Bone marrow (tissue), 2 donors: ENCODE data around the gene PHYKPL.
"Not testable (repeated sequence)": the region's sequence is repeated elsewhere in the genome, so short reads cannot be mapped to it uniquely, and the experiment has no call there.

Source experiments
- DNase-seq, 2 donors: peaks; one replicate each; lab custom pipeline; 2025; lab: John Stamatoyannopoulos, UW

PHYKPL gene

DNA sequence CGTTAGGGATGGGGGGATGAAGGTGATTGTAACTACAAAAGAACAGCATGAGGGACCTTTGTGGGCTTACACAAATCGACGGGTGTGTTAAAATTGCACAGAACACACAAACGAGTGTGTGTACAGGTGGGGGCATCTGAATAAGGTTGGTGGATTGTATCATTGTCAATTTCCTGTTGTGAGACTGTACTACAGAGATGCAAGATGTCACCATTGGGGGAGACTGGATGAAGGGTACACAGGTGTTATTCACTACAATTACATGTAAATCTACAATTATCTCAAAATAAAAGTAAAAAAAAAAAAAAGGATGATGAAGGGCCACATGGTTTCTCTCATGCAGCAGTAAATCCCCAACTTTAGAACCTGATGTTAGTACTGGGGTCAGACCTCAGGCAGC, 31.4 kb upstream of the PHYKPL start:
- no peak for DNase-seq

DNA sequence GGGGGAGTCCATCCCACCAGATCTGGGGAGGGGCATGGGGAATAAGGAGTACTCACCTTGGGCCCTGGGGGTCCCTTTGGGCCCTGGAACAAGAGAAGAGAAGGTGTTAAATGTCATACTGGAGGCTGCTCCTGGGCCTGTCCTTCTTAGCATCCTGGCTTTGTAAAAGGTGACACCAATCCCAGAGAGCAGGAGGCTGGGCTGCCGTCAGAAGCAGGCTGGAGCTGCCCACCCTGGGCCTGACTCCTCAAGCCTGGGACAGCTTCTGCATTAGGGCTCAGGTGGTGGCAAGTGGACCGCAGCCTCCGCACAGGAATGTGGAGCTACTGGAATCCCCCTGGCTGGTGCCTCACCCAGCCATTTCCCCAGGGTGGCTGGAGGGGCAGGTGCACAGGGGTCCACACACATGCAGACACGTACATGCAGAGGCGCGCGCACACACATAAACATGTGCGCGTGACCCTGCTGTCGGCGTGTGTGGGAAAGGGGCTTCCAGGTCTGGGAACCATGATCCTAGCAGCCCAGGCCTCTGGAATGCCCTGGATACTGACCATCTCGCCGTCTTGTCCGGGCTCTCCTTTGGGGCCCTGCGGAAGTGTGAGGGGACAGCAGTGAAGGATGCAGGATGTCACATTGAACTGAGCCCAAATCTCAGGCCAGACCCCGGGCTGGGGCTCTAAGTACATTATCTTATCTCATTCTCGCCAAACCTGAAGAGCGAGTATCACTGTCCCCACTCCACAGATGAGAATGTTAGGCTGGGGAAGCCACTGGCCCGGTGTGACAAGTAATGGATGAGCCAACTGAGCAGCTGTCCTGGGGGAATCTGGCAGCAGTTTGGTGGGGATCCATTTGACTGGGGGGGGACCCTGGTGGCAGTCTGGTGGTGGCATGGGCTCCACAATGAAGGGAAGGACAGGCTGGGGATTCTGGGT, 29.3 kb upstream of the PHYKPL start:
- no peak for DNase-seq

DNA sequence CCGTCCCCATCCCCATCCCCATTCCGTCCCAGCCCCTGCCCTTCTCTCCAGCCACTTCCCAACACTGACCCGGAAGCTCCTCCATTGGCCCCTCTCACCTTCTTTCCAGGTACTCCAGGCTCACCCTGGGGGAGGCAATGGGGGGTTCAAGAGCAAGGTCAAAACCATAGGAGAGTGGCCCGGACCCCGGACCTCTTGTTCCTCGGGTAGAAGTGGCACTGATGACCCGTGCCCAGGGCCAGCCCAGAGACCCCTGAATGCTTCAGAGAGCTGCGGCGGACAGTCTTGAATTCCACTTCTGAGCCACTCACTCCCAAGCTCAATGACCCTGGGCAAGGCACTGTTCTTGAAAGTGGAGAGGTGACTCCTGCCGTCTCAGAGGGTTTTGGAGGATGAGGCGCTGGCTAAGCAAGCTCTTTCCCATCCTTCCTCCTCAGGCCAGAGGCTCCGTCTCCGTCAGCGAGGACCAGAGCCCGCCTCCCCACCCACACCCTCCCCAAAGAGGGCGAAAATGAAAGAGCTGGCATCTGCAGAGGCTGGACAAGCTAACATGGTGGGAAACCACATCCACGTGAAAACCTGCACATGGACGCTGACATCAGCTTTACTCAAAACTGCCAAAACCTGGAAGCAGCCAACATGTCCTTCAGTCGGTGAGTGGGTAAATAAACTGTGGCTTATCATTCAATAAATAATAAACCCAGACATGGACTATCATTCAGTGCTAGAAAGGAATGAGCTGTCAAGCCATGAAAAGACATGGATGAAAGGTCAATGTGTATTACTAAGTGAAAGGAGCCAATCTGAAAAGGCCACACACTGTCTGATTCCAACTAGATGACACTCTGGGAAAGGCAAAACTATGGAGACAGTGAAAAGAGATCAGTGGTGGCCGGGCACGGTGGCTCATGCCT, 27.3 kb upstream of the PHYKPL start:
- no peak for DNase-seq

DNA sequence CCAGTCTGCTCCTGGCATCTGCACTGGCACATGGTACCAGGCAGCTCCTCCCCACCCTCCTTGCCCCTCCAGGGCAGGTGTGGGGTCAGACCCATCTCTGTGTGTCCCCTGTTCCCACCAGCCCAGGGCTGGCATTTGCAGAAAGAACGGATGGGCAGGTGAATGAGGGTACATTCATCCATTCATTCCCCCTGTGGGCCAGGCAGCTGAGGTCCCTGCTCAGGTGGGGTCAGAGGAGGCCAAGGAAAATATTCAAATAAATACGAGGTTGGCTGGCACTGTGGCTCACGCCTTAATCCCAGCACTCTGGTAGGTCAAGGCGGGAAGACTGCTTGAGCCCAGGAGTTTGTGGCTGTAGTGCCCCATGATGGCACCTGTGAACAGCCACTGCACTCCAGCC, 25.0 kb upstream of the PHYKPL start:
- DNase-seq: no peak

DNA sequence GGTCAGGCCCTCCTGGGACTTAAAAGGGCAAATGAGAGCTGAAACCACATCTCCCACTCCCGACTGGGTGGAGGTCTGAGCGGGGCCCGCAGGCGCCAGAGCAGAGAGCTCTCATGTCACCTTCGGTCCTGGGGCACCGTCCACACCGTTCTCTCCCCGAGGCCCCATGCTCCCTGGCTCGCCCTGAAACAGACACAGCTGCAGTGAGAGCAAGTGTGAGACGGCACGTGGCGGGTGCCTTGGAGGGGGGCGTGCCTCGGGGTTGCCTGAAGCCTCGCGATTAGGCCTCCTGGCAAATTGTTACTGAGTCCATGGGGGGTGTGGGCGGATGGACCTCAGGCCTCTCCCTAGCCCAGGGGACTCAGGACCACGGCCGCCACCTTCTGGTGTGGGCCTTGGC, 24.1 kb upstream of the PHYKPL start:
- no peak for DNase-seq

DNA sequence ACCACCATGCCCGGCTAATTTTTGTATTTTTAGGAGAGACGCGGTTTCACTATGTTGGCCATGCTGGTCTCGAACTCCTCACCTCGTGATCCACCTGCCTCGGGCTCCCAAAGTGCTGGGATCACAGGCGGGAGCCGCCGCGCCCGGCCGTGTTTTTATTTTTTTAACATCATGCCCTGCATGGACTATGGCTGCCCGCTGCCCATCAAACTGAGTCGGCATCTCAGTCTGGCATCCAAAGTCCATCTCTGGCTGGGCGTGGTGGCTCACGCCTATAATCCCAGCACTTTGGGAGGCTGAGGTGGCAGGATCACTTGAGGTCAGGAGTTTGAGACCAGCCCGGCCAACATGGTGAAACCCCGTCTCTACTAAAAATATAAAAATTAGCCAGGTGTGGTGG, 21.0 kb upstream of the PHYKPL start:
- DNase-seq: not testable (repeated sequence)

DNA sequence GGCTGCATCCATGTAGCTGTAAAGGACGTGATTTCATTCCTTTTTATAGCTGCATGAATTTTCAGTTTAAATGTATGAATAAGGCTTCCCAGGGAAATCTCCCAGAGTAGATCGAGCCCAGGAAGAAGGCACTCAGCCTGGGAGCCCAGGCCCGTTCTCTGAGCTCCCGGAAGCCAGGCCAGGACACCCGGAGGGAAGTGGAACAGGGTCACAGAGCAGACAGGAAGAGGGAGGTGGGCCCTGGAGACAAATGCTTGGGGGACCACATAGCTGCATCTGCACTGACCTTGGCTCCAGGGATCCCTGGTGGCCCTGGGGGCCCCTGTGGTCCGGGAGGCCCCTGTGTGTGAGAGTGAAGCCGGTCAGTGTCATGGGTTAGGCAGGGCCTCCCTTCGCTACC, 19.7 kb upstream of the PHYKPL start:
- DNase-seq: no peak

DNA sequence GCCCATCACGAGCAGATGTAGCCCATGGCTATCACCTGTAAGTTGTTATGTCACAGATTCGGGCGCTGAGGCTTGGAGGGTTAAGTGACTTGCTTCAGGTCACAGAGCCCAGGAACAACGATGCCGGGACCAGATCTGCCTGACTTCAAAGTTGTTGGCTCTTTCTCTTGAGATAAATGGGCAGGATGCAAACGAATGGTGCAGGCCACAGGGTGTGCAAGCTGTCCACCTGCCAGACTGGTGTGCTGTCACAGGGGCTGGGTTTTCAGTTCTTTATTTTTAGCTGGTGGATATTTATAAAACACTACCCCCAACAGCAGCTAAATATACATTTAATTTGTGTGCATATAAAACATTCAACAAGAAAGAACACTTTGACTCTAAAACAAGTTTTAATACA, 17.7 kb upstream of the PHYKPL start:
- no peak for DNase-seq

DNA sequence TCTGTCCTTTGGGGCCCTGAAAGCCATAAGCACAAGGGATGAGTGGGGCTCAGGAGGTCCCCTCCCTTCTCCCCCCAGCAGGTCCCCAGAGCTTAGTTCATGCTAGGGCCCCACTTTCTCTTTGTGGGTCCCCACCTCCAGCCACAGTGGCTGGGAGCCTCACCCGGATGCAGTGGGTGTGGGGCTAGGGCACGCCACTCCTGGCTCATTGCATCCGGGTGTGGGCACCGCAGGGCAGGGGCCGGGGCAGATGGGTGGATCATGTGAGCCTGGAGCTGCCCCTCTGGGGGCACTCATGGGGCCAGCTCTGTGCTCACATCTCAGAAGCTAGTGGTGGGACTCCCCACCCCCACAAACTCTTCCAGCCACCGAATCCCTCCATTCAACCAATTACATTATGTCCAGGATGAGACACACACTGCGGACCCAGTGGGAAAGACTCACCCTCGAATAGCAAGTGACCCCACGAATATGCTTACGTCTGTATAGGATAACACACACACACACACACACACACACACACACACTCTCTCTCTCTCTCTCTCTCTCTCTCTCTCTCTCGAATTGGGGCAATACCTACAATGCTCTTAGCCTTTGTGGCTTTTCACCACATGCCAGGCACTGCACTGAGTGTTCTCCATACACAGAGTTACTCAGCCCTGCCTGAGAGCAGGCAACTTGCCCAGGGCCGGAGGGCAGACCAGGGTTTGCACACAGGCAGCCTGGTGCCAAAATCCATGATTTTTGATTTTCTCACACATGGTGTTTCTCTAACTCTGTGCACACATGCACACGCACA, 16.8 kb upstream of the PHYKPL start:
- no peak for DNase-seq

DNA sequence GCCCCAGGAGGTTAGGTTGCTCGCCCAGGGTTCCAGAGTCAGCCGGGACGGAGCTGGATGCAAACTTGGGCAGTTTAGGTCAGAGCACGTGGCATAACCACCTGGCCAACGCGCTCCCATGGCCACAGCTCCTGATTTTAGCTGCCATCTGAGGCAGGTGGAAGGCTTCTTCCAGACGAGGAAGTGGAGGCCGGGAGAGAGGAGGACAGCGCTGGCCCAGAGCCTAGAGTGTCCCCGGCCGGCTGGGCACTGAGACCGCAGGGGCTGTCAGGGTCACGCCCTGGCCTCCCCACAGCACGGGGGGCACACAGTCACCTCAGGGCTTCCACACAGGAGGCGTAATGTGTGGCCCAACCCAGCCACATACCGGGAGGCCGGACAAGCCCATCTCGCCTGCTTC, 16.1 kb upstream of the PHYKPL start:
- no peak for DNase-seq

DNA sequence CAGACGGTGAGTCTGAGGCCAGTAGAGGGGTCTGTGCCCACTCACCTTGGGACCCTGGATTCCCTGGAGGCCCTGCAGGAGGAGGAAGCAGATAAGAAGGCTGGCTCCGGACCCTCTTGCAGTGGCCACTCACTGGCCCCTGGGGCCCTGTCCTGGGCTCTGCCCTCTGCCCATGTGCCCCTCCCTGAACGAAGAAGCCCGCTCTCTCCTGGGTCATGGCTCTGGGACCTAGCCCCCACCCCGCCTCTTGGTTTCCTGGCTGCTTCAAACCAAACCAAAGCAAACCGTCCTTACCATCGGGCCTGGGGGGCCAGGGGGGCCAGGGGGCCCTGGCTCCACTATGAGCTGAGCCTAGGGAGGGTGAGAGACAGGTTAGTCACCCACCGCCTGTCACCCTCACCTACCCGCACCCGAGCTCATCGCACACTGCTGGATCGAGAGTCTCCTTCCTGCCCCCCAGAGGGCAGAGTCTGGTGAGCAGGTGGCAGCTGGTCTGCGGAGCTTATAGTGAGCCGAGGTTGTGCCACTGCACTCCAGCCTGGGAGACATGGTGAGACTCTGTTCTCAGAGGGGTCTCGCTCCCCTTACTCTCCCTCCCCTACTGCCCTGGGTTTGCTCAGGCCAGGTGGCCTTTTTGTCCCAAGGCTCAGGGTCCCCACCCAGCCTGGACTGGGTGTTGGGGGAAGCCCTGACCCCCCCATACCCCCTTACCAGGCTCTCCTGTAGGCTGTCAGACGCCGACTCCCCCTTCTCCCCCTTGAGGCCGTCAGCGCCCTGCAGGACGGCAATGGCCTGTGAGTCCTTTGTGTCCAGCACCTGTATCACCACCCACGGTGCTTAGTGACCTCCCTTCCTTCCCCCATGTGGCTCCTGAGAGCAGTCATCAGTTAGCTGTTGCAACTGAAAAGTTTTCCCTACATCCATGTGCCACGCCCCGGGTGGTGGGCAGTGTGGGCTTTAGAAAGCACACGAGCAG, 15.2 kb upstream of the PHYKPL start:
- DNase-seq: no peak

DNA sequence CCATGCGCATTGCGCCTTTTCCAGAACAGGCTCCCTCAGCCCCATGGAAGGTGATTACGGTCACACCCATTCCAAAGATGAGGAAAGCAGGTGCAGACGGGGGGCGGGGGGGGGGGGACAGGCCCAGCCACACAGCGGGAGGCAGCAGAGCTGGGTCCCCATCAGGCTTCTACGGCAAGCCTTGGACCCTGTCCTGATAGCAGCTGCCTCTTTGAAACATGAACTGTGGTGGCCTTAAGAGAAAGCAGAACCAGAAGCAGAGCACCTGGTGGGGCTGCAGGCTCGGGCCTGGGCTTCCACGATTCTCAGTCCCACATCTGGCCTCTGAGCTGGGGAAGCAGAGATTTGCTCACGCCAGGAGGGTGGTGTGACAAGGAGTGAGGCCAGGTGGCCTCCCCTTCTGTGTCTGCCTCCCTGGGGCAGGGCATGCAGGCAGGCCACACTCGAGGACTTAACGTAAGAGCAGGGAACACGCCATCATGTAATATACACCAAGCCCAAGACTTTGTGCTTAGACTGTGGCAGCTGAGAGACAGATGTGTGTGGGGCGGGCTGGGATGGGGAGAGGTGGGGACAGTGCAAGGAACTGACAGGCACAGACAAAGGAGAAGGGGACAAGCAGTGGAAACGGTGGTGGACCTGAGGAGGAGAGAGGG, 14.2 kb upstream of the PHYKPL start:
- no peak for DNase-seq

DNA sequence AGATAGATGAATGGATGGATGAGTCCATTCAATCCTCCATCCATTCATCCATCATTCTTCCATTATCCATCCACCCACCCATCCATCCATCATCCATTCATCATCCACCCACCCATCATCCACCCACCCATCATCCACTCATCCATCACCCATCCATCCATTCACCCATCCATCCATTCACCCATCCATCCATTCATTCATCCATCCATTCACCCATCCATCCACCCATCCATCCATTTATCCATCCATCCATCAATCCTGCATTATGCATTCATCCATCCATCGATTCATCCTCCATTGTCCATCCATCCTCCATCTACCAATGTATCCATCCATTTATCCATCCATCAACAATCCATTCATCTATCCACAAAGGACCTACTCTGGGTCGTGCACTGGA, 12.8 kb upstream of the PHYKPL start:
- no peak for DNase-seq

DNA sequence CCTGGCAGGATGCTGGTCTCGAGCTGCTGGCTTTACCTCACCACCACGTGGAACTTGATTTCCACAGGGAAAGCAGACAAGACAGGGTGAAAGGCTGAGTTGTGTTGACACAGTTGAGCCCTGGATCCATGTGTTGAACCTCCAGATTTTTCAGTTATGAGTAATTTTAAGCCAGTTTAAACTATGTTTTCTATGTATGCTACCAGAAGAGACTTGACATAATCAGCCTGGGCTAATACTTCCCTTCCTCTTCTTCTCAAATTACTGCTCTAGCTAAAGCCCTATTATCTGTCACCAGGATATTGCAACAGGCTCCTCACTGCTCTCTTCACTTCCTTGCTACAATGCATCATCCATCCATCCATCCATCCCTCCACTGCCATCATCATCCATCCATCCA, 12.0 kb upstream of the PHYKPL start:
- peak in 1 of 2 donors; percentile 19 for DNase-seq

DNA sequence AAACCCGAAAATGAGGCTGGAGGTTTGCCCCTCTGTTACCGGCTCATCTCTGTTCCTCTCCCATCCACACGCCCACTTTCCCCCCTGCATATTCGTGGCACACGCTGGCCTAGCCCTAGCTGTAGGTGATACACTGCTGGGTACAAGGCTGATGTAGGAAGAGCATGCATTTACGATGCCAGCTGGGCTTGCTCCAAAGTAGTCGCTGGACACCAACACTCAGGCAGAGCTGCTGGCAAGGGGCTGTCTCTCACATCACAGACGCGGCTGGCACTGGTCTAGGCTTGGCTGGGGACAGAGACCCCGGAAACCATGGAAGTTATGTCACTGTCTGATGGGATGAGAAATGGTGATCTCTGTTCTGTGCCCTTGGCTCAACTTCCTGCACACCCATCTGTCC, 9.8 kb upstream of the PHYKPL start:
- no peak for DNase-seq

DNA sequence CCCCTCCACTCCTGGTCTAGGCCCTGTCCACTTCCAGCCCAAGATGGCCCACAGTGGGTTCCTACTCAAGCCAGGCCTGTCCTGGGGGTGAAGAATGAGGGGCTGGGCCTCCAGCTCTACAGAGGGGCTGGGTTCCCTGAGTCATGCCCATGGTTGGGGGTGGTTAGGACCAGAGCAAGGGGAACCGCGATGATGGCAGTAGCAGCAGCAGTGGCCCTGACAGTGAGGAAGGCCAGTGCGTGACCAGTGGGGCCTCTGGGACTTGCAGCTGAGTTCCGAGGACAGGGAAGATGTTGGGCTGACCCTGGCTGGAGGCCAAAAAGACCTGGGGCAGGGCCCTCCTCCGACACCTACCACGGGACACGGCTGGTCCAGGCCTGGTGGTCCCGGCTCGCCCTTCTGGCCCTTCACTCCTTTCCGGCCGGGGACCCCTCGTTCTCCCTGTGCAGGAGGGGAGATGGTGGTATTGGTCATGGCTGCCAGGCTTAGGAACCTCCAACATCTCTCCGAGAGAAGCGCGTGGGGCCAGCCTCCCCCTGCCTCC, 9.2 kb upstream of the PHYKPL start:
- DNase-seq: peak; percentile 61 to 64

DNA sequence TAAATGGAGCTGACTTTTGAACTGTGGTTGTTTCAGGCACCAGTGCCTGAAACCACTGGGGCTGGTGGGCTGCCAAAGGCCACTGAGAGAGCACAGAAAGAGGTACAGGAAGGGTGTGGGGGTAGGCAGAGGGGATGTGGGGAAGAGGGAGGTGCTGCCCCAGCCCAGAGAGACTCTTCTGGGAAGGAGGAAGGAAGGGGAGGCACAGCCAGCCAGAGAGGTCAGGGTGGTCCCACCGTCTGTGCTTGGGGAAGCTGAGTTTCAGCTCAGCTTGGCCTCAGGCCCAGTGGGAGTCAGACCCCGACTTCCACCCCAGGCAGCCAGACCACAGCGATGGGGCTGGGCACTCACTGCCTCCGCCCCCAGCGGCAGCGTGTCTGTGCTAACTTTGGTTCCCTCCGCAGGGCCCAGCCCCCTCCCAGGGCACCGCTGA, 8.6 kb upstream of the PHYKPL start:
- DNase-seq: peak; percentile 61 to 83

DNA sequence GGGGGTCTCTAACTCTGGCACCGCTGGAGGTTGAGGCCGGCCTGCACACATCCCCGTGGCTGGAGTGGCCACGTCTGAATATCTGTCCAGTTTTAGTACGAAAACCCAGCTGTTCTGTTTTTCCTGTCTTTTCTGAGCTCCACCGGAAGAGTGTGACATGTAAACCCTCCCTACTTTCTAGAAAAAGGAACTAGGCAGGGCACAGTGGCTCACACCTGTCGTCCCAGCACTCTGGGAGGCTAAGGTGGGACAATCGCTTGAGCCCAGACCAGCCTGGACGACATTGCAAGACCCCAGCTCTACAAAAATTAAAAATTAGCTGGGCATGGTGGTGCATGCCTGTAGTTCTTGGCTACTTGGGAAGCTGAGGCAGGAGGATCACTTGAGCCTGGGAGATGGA, 8.2 kb upstream of the PHYKPL start:
- DNase-seq: peak in 1 of 2 donors; percentile 46

DNA sequence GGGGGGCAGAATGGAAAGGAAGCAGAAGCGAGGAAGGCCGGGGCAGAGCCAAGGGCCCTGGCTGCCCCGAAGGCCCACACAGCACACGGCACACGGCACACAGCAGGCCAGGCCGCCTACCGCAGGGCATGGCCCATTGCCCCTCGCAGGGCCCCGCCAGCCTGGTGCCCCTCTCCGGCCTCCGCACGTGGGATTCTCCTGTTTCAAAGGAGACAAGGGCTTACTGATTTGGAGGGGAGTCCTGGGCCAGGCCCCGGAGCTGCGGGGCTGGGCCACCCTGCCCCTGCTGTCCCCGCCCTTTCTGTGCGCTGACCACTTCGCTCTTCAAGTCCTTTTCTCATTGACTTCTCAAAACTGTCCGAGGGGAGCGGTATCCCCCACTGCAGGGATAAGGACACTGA, 7.7 kb upstream of the PHYKPL start:
- DNase-seq: no peak
